Hepatocyte (in vitro differentiated cells): ENCODE measurements around the gene ZNF829.

Source experiments
- CTCF ChIP-seq: fragments of 200-600 bp; sonication (generic); IDR thresholded peaks from 2 replicates; pipeline ENCODE4 v1.5.1; 2016; ENCODE audit warnings: antibody characterized with exemption, mild to moderate bottlenecking; ENCODE audit not compliant: poor library complexity
- EZH2 ChIP-seq: fragments of 200-600 bp; sonication (generic); IDR thresholded peaks from 2 replicates; pipeline ENCODE4 v1.6.1; 2016; ENCODE audit warnings: antibody characterized with exemption, mild to moderate bottlenecking, borderline replicate concordance

DNA sequence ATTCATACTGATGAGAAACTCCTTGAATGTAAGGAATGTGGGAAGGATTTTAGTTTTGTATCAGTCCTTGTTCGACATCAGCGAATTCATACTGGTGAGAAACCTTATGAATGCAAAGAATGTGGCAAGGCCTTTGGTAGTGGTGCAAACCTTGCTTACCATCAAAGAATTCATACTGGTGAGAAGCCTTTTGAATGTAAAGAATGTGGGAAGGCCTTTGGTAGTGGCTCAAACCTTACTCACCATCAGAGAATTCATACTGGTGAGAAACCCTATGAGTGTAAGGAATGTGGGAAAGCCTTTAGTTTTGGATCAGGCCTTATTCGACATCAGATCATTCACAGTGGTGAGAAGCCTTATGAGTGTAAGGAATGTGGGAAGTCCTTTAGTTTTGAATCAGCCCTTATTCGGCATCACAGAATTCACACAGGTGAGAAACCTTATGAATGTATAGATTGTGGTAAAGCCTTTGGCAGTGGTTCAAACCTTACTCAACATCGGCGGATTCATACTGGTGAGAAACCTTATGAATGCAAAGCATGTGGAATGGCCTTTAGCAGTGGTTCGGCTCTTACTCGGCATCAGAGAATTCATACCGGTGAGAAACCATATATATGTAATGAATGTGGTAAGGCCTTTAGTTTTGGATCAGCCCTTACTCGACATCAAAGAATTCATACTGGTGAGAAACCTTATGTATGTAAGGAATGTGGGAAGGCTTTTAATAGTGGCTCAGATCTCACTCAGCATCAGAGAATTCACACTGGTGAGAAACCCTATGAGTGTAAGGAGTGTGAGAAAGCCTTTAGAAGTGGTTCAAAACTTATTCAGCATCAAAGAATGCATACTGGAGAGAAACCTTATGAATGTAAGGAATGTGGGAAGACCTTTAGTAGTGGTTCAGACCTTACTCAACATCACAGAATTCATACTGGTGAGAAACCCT lies 38.8 kb downstream of the ZNF829 start:
- TF ChIP-seq CTCF = no peak
- TF ChIP-seq EZH2 = no peak
